GF-D8 (cell line): ENCODE measurements around the gene MAPRE3.
"Not testable (repeated sequence)": the region's sequence is repeated elsewhere in the genome, so short reads cannot be mapped to it uniquely, and the experiment has no call there.

Source experiments
- DNase-seq: peaks from one replicate; lab custom pipeline; 2025; lab: John Stamatoyannopoulos, UW

MAPRE3 gene

GRCh38 chr2:27070653-27071276 is 100.3 kb downstream of the MAPRE3 start:
- no peak for DNase-seq

- DNase-seq, result peak; percentile 68
These were observed 101.0 kb downstream of the MAPRE3 start, which contains the start of gene OST4 for GRCh38 chr2:27071277-27071989. Gene OST4 (minus strand): TSS chr2:27071654.

- no peak for DNase-seq
These were observed 101.8 kb downstream of the MAPRE3 start for GRCh38 chr2:27071990-27072830.

DNA sequence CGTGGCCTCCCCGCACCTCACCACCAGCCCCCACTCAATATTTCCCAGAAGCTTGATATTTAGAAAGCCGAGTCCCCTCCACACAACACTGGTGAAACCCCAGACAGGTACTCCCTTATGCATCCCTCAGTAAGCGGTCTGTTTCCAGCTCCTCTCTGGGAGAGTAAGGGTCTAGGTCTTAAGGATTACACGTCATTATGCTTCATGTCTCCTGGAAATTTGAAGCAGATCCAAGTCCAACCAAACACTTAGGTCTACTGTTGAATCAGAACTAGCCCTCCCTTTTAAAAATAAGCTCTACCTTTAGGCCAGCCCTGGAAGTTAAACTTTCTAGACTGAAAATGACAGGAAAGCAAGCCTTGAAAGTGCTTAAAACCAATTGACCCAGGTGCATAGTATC is 102.5 kb downstream of the MAPRE3 start:
- DNase-seq, result no peak

GRCh38 chr2:27073782-27074181 is 103.3 kb downstream of the MAPRE3 start:
- DNase-seq, result no peak

DNA sequence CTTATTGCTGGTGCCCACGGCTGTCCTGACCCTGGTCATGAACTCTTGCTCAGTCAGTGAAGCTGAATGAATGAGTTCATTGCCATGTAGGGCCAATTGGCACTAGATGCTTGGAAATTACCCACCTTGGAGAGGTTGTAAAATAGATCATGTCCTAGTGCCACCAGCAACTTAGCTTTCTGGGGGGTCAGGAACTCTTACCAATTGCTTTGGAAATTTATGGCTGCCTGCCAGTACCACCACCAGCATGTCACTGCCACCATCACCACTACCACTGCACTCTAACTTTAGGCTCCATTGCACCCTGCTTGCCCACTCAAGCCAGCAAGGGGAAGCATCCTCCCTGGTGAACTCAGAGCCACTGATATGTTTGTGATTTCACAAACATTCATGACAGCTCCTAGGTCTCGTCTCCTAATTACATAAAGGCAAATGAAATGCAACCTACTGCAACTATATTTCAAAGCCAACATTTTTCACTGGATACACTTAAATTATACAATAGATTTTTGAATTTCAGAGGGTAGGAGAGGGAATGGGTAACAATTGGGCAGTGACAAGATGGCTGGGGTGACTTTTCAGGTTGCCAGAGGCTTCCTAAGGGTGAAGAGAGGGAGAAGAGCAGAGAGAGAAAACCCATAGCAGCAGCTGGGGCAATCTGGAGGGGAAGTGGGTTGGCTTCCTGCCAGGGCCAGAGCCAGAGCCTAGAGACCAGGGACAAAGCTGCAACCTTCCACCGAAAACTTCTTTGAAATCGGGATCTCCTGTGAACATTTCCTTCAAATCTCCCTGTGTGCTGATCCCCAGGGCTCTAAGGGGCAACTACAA is 104.5 kb downstream of the MAPRE3 start:
- DNase-seq, result peak; percentile 76

DNA sequence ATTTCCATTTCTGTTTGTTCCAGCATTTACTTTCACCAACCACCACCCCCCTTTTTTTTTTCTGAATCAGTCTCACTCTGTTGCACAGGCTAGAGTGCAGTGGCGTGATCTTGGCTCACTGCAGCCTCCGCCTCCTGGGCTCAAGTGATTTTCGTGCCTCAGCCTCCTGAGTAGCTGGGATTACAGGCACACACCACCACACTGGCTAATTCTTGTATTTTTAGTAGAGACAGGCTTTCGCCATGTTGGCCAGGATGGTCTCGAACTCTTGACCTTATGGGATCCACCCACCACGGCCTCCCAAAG is 105.1 kb downstream of the MAPRE3 start:
- not testable (repeated sequence) for DNase-seq

- DNase-seq, result no peak
These were observed 105.9 kb downstream of the MAPRE3 start for GRCh38 chr2:27076323-27076722.
